Keratinocyte (primary cell): Measurements from ENCODE around the gene COPG2. TPM values are rescaled to one million over a fixed set of nuclear protein-coding genes. Genes with fewer than 3 reads are reported as not detected.

ENCODE experiments used
- DNase-seq: peaks from one replicate; pipeline ENCODE4 v3.0.0-alpha.2; 2011; ENCODE audit warnings: low read depth, missing footprints, low spot score
- FAIRE-seq: peaks from 2 replicates; lab custom pipeline; 2011; peaks lifted over from hg19 to GRCh38; lab: Jason Lieb, UNC
- H2AFZ ChIP-seq: 2 replicates; pipeline ENCODE4 v1.6.0; 2012; ENCODE audit warnings: low read length, control low read depth, inconsistent platforms; ENCODE audit not compliant: control insufficient read depth
- H3K27ac ChIP-seq: 2 replicates; pipeline ENCODE4 v1.5.1; 2011; ENCODE audit warnings: low read length; ENCODE audit not compliant: control insufficient read depth, insufficient read depth
- H3K27me3 ChIP-seq: 3 replicates; pipeline ENCODE4 v1.6.0; 2011; ENCODE audit warnings: low read length; ENCODE audit not compliant: control insufficient read depth, insufficient read depth; ENCODE audit errors: extremely low read depth
- H3K36me3 ChIP-seq, 2 experiments: 2 replicates in 1 of 2; 3 replicates in 1 of 2; pipeline ENCODE4 v1.5.1; 2011; ENCODE audit warnings: low read length in 2 of 2, mild to moderate bottlenecking in 1 of 2; ENCODE audit not compliant: control insufficient read depth in 2 of 2, insufficient read depth in 2 of 2; ENCODE audit errors: extremely low read depth in 1 of 2
- H3K4me1 ChIP-seq: 3 replicates; pipeline ENCODE4 v1.5.1; 2011; ENCODE audit warnings: low read length; ENCODE audit not compliant: control insufficient read depth, insufficient read depth; ENCODE audit errors: extremely low read depth
- H3K4me2 ChIP-seq: 3 replicates; pipeline ENCODE4 v1.6.0; 2011; ENCODE audit warnings: low read depth, low read length; ENCODE audit not compliant: control insufficient read depth, insufficient read depth; ENCODE audit errors: extremely low read depth
- H3K4me3 ChIP-seq, 3 experiments: fragments of 200-600 bp in 1 of 3; sonication (generic) in 1 of 3; 2 replicates in 2 of 3; 3 replicates in 1 of 3; pipeline ENCODE4 v1.5.1; 2011 to 2016; ENCODE audit warnings: low read length in 3 of 3, mild to moderate bottlenecking in 3 of 3, control low read depth in 2 of 3, inconsistent platforms in 1 of 3, low read depth in 1 of 3, mixed read lengths in 1 of 3, mixed run types in 1 of 3, moderate library complexity in 1 of 3; ENCODE audit not compliant: control insufficient read depth in 2 of 3, insufficient read depth in 2 of 3; ENCODE audit errors: extremely low read depth in 1 of 3
- H3K79me2 ChIP-seq: 2 replicates; pipeline ENCODE4 v1.6.0; 2012; ENCODE audit warnings: low read length; ENCODE audit not compliant: control insufficient read depth, insufficient read depth
- H3K9ac ChIP-seq: 3 replicates; pipeline ENCODE4 v1.6.0; 2011; ENCODE audit warnings: low read length; ENCODE audit not compliant: control insufficient read depth, insufficient read depth; ENCODE audit errors: extremely low read depth
- H3K9me1 ChIP-seq: 3 replicates; pipeline ENCODE4 v1.6.0; 2011; ENCODE audit warnings: low read length; ENCODE audit not compliant: control insufficient read depth, insufficient read depth; ENCODE audit errors: extremely low read depth
- H3K9me3 ChIP-seq: 2 replicates; pipeline ENCODE4 v1.5.1; 2012; ENCODE audit warnings: low read depth, low read length; ENCODE audit not compliant: control insufficient read depth
- H4K20me1 ChIP-seq: 3 replicates; pipeline ENCODE4 v1.6.0; 2011; ENCODE audit warnings: low read length; ENCODE audit not compliant: control insufficient read depth, insufficient read depth; ENCODE audit errors: extremely low read depth
- CTCF ChIP-seq, 3 experiments: IDR thresholded peaks in 1 of 3; conservative IDR thresholded peaks in 1 of 3; optimal IDR thresholded peaks in 1 of 3; 2 replicates in 2 of 3; 3 replicates in 1 of 3; pipeline versions ENCODE3 to v1.5.1; 2011; ENCODE audit warnings: low read length in 3 of 3, mild to moderate bottlenecking in 3 of 3, moderate library complexity in 2 of 3, control low read depth in 1 of 3, inconsistent platforms in 1 of 3; ENCODE audit not compliant: insufficient read depth in 2 of 3; ENCODE audit errors: extremely low read depth in 1 of 3
- EZH2 ChIP-seq: IDR thresholded peaks from one replicate; pipeline ENCODE4 v1.6.1; 2012; ENCODE audit warnings: inconsistent platforms, mild to moderate bottlenecking, low read length, moderate library complexity
- dilution Hi-C: fragments of 300-500 bp; cut with MboI; formaldehyde crosslinking; loops from one replicate; pipeline ENCODE4 v1.7.0; 2020; ENCODE audit warnings: low sequenced_read_pairs; ENCODE audit not compliant: extremely low pct_ligation_motif_present
- polyA minus RNA-seq, 3 experiments: library from RNA; depleted of rRNA, polyadenylated mRNA; stranded (reverse); fragments of >200 nt; gene quantifications; 1 replicate in 1 of 3; 2 replicates in 1 of 3; 3 replicates in 1 of 3; pipeline ENCODE4 v1.2.3, GENCODE V29; 2011
- polyA plus RNA-seq, 5 experiments: library from polyadenylated mRNA; depleted of rRNA in 3 of 5; stranded (reverse) in 3 of 5; stranded (forward) in 1 of 5; unstranded in 1 of 5; fragments of >200 nt; gene quantifications; 1 replicate in 1 of 5; 2 replicates in 3 of 5; 3 replicates in 1 of 5; pipeline versions ENCODE4 v1.2.1 to v1.2.3, GENCODE V29; 2011 to 2012; ENCODE audit warnings: missing spikeins in 2 of 5, low read depth in 1 of 5, low replicate concordance in 1 of 5

Gene COPG2
- 31.6 to 38.8 TPM (median 35.6 TPM) in 3 replicates for polyA plus RNA-seq
- 16.7 TPM for polyA plus RNA-seq (2011; ENCODE audit: low read depth)
- 24.0 and 42.0 TPM in 2 replicates for polyA plus RNA-seq (2011; cell fraction: cytosol; rRNA removed)
- 42.2 and 45.0 TPM in 2 replicates for polyA plus RNA-seq (2011; cell fraction: nucleus; rRNA removed)
- polyA plus RNA-seq (2012; ENCODE audit: low replicate concordance): 16.7 and 20.6 TPM in 2 replicates
- polyA minus RNA-seq: 12.2 to 54.2 TPM (median 45.6 TPM) in 3 replicates
- 26.9 TPM for polyA minus RNA-seq (2011; cell fraction: cytosol; rRNA and poly(A)+ RNA removed)
- 25.6 and 45.4 TPM in 2 replicates for polyA minus RNA-seq (2011; cell fraction: nucleus; rRNA and poly(A)+ RNA removed)

DNA sequence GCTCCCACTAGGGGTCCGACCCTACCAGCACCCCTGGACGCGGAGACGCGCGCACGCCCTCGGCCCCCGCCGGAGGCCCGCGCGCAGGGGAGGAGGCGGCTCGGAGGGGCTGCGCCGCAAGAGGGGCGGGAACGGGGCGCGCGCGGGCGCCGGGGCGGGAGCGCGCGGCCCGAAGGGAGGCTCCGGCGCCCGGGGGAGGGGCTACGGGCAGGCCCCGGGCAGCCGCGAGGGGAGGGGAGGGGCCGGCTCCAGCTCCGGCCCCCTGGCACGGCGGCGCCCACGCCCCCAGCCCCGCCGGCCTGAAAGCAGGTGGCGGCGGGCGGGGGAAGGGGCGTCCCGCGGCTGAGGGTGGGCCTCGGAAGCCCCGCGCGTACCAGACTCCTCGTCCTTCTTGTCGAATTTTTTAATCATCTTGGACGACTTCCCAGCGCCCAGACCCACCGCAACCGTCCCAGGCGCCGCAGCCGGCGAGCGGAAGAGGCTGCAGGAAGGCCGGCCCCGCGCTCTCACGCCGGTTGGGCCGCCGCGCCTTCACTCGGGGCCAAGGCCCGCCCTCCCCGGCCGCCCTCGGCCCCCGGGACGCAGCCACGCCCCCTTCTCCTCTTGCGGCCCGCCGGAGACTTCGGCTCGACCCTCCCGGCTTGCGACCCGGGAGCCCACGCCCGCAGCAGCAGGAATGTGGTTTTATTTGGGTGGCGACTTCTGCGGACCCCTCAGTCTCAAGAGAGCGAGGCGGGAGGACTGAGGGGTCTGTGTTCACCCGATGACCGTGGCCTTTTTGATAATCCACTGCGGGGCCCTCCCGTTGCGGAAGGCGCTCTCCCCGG, at the start of gene COPG2:
TSS of gene COPG2 (minus strand) at position 491 of the 827 bp plus-strand sequence. CDS start at position 411, 80 bp downstream.
- H3K9ac ChIP-seq: peak within 1 kb of the TSS; percentile 69
- no peaks in the 10 kb centered on the region for H3K36me3 ChIP-seq
- H3K27ac ChIP-seq: peak within 1 kb of the TSS; percentile 13
- peaks cover 3% of the 10 kb centered on the region for H3K4me1 ChIP-seq
- no peaks in the 10 kb centered on the region for H3K79me2 ChIP-seq
- no peaks in the 10 kb centered on the region for H3K9me3 ChIP-seq
- H3K27me3 ChIP-seq: no peaks in the 10 kb centered on the region
- FAIRE-seq: no peak
- no peaks in the 10 kb centered on the region for H4K20me1 ChIP-seq
- H2AFZ ChIP-seq: peak within 1 kb of the TSS; percentile 85
- TF ChIP-seq EZH2: no peak
- no peak for TF ChIP-seq CTCF (optimal IDR thresholded peaks at IDR 0.05 in 1 of 3, IDR thresholded peaks at IDR 0.05 in 1 of 3, conservative IDR thresholded peaks at IDR 0.05 in 1 of 3; ENCODE audit: extremely low read depth in 1 of 3, insufficient read depth in 2 of 3, low read length in 3 of 3)
- H3K9me1 ChIP-seq: no peaks in the 10 kb centered on the region
- peak within 1 kb of the TSS; percentile 91 for H3K4me2 ChIP-seq
- peak; percentile 2 for DNase-seq
- peak within 1 kb of the TSS; percentile 63 to 80 (median 72) for H3K4me3 ChIP-seq
- dilution Hi-C loops: no loop called here

GRCh38 chr7:130712416-130712815, 43.9 kb upstream of the COPG2 start:
- H2AFZ ChIP-seq: no peak overlapping the region
- H3K9me1 ChIP-seq: no peaks in the 10 kb centered on the region
- H3K27me3 ChIP-seq: no peaks in the 10 kb centered on the region
- no peaks in the 10 kb centered on the region for H3K36me3 ChIP-seq
- no peaks in the 10 kb centered on the region for H3K79me2 ChIP-seq
- no peaks in the 10 kb centered on the region for H3K4me1 ChIP-seq
- no peak overlapping the region for H3K4me3 ChIP-seq
- H3K9me3 ChIP-seq: no peaks in the 10 kb centered on the region
- no peak overlapping the region for H3K4me2 ChIP-seq
- DNase-seq (no peak), FAIRE-seq (no peak)
- no peak overlapping the region for H3K9ac ChIP-seq
- no peak overlapping the region for H3K27ac ChIP-seq
- TF ChIP-seq EZH2: no peak
- no peak for TF ChIP-seq CTCF (optimal IDR thresholded peaks at IDR 0.05 in 1 of 3, IDR thresholded peaks at IDR 0.05 in 1 of 3, conservative IDR thresholded peaks at IDR 0.05 in 1 of 3; ENCODE audit: extremely low read depth in 1 of 3, insufficient read depth in 2 of 3, low read length in 3 of 3)
- dilution Hi-C loops: no loop called here
- no peaks in the 10 kb centered on the region for H4K20me1 ChIP-seq
